ENCODE data around the gene BAIAP2L1.
"Not testable (repeated sequence)": the region's sequence is repeated elsewhere in the genome, so short reads cannot be mapped to it uniquely, and the experiment has no call there.

BAIAP2L1 gene

GRCh38 chr7:98395481-98395880, 5.4 kb downstream of the BAIAP2L1 start:
- TF ChIP-seq CTCF (IDR thresholded peaks at IDR 0.05; ENCODE audit: low read depth, low read length): no peak
- no peak overlapping the region for H3K4me3 ChIP-seq (ENCODE audit: low read depth, low read length)

- TF ChIP-seq CTCF (IDR thresholded peaks at IDR 0.05; ENCODE audit: low read depth, low read length): no peak
Measured at GRCh38 chr7:98394377-98394836, 6.5 kb downstream of the BAIAP2L1 start.

GRCh38 chr7:98387544-98388226, 13.2 kb downstream of the BAIAP2L1 start:
- no peak for TF ChIP-seq CTCF (IDR thresholded peaks at IDR 0.05; ENCODE audit: low read depth, low read length)
- H3K4me3 ChIP-seq (ENCODE audit: low read depth, low read length): no peak overlapping the region

More at GRCh38 chr7:98394377-98394836, 6.5 kb downstream of the BAIAP2L1 start:
- H3K4me3 ChIP-seq (ENCODE audit: low read depth, low read length): no peak overlapping the region

- H3K4me3 ChIP-seq (ENCODE audit: low read depth, low read length): no peak overlapping the region
- no peak for TF ChIP-seq CTCF (IDR thresholded peaks at IDR 0.05; ENCODE audit: low read depth, low read length)
Measured at GRCh38 chr7:98387131-98387530, 13.8 kb downstream of the BAIAP2L1 start.

- H3K4me3 ChIP-seq (ENCODE audit: low read depth, low read length): not testable (repeated sequence)
Measured at GRCh38 chr7:98385532-98385931, 15.4 kb downstream of the BAIAP2L1 start.

GRCh38 chr7:98378210-98378819, 22.6 kb downstream of the BAIAP2L1 start:
- no peak for TF ChIP-seq CTCF (IDR thresholded peaks at IDR 0.05; ENCODE audit: low read depth, low read length)
- no peak overlapping the region for H3K4me3 ChIP-seq (ENCODE audit: low read depth, low read length)

- TF ChIP-seq CTCF (IDR thresholded peaks at IDR 0.05; ENCODE audit: low read depth, low read length): no peak
- H3K4me3 ChIP-seq (ENCODE audit: low read depth, low read length): no peak overlapping the region
Measured at GRCh38 chr7:98376711-98377110, 24.2 kb downstream of the BAIAP2L1 start.

Measured in WI38 (cell line).